ENCODE results near the gene TRIM25.

TRIM25 gene

DNA sequence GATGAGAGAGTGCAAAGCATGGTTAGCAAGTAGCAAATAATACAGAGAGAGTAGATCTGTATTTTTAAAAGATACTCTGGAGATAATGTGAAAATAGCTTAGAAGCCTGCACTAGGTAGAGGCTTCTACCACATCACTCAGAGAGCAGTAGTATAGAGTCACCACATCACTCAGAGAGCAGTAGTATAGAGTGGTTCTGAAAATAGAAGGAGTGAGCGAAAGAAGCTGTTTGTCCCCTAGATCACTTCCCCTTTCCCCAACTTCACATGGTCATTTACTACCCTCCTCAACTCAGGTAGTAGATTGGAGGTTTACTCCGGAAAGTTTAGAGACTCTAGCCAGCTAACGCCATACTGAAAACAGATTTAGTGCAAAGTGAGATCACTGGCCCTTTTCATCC, 62.8 kb downstream of the TRIM25 start:
- no peak for DNase-seq

- DNase-seq: no peak
Observed at GRCh38 chr17:56850591-56850990, 63.3 kb downstream of the TRIM25 start.

DNA sequence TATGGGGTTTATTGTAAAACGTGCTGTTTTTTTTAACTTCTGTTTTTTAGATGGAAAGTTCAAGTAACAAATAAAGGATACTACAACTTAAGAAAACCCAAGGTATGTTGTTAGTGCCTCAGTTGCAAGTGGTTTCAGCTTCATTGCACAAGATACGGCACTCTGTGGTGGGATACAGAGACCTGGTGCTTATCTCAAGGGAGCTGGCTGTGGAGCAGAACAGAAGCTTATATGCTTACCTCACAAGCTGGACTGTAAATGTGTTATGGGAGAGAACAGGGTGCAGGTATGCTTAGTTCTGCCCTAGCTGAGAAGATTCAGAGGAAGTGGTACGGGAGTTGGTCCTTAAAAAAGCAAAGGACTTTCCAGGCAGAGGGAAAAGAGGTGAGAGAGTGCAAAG, 64.7 kb downstream of the TRIM25 start:
- DNase-seq: no peak

DNA sequence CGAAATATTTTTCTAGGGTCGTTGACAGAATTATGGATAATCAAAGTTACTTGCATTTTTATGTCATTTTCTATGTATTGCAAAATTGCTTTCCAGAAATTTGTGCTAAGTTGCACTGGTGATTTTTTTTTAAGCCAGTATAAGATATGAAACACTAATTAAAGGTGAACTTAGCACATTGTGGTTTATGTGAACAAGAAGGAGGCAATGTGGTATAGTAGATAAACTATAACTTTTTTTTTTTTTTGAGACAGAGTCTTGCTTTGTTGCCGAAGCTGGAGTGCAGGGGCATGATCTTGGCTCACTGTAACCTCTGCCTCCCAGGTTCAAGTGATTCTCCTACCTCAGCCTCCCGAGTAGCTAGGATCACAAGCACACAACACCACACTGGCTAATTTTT, 66.7 kb downstream of the TRIM25 start:
- DNase-seq: no peak

DNA sequence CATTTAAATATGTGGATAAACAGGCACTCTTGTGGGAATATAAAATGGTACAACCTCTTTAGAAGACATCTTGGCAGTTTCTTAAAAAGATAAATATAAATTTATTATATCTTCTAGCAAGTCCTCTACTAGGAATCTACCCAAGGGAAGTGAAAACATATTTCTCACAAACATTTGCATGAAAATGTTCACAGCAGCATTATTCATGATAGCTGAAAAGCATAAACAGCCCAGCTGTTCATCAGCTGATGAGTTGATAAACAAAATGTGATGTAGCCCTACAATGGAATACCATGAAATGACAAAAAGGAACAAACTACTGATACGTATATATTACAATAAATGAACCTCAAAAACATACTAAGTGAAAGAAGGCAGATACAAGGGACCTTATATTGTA, 67.9 kb downstream of the TRIM25 start:
- DNase-seq: no peak

GRCh38 chr17:56842577-56842976, 71.3 kb downstream of the TRIM25 start:
- no peak for DNase-seq

GRCh38 chr17:56838687-56839086, 75.2 kb downstream of the TRIM25 start:
- DNase-seq: no peak

Data from activated T-cell treated with anti-CD3 and anti-CD28 coated beads for 4 hours (primary cell).